HepG2 (cell line): ENCODE measurements around the gene DHFR. TPM values are rescaled to one million over a fixed set of nuclear protein-coding genes. Genes with fewer than 3 reads are reported as not detected.

Source experiments
- DZIP1 ChIP-seq: sonication (generic); formaldehyde crosslinking; IDR thresholded peaks from 2 replicates; pipeline ENCODE4 v1.5.0; 2020; ENCODE audit warnings: mild to moderate bottlenecking, missing genetic modification reagents
- ELF3 ChIP-seq: IDR thresholded peaks from 2 replicates; pipeline ENCODE4 v1.6.1; 2016; ENCODE audit warnings: missing genetic modification reagents, missing compliant biosample characterization
- FIP1L1 ChIP-seq: fragments of 200-400 bp; formaldehyde crosslinking; IDR thresholded peaks from 2 replicates; pipeline ENCODE4 v1.6.1; 2018; ENCODE audit warnings: low read depth, mild to moderate bottlenecking, low read length, moderate library complexity, borderline replicate concordance; ENCODE audit not compliant: insufficient read depth
- HINFP ChIP-seq: sonication (generic); formaldehyde crosslinking; IDR thresholded peaks from 2 replicates; pipeline ENCODE4 v1.4.0; 2020; ENCODE audit warnings: low read depth, mild to moderate bottlenecking, missing genetic modification reagents
- HNF4A ChIP-seq: sonication (generic); formaldehyde crosslinking; IDR thresholded peaks from 2 replicates; pipeline ENCODE4 v1.4.0; 2020; ENCODE audit warnings: missing genetic modification reagents
- REPIN1 ChIP-seq: sonication (generic); formaldehyde crosslinking; IDR thresholded peaks from 2 replicates; pipeline ENCODE4 v1.8.0; 2022; ENCODE audit warnings: missing genetic modification reagents, low read depth, mild to moderate bottlenecking, borderline replicate concordance
- RXRB ChIP-seq: IDR thresholded peaks from 2 replicates; pipeline ENCODE4 v1.6.1; 2016; ENCODE audit warnings: borderline replicate concordance, missing genetic modification reagents, missing compliant biosample characterization
- SMC3 ChIP-seq: IDR thresholded peaks from 2 replicates; pipeline ENCODE4 v1.6.1; 2011; ENCODE audit warnings: low read length, improper control_type of control experiment
- SNAPC5 ChIP-seq: sonication (generic); formaldehyde crosslinking; IDR thresholded peaks from 2 replicates; pipeline ENCODE4 v1.8.1; 2023; ENCODE audit warnings: mild to moderate bottlenecking, missing genetic modification reagents, borderline replicate concordance
- SP5 ChIP-seq: IDR thresholded peaks from 2 replicates; pipeline ENCODE4 v1.6.1; 2016; ENCODE audit warnings: low read depth, borderline replicate concordance
- YY1 ChIP-seq: IDR thresholded peaks from 2 replicates; pipeline ENCODE4 v1.6.1; 2011; ENCODE audit warnings: low read length, low read depth, moderate library complexity, mild to moderate bottlenecking; ENCODE audit not compliant: insufficient read depth, insufficient replicate concordance
- ZBTB8A ChIP-seq: sonication (generic); formaldehyde crosslinking; IDR thresholded peaks from 2 replicates; pipeline ENCODE4 v1.4.0; 2020; ENCODE audit warnings: mild to moderate bottlenecking, low read depth, missing genetic modification reagents, borderline replicate concordance
- ZKSCAN1 ChIP-seq: fragments of 150-350 bp; IDR thresholded peaks from 2 replicates; pipeline ENCODE4 v1.6.1; 2014; ENCODE audit warnings: low read length
- ZNF280B ChIP-seq: sonication (generic); formaldehyde crosslinking; IDR thresholded peaks from 2 replicates; pipeline ENCODE4 v1.5.0; 2020; ENCODE audit warnings: missing genetic modification reagents, mild to moderate bottlenecking, borderline replicate concordance
- ZNF484 ChIP-seq: sonication (generic); formaldehyde crosslinking; IDR thresholded peaks from 2 replicates; pipeline ENCODE4 v1.5.1; 2020; ENCODE audit warnings: mild to moderate bottlenecking, low read depth, missing genetic modification reagents, borderline replicate concordance
- ZNF557 ChIP-seq: sonication (generic); formaldehyde crosslinking; IDR thresholded peaks from 2 replicates; pipeline ENCODE4 v1.4.0; 2020; ENCODE audit warnings: missing genetic modification reagents
- ZNF709 ChIP-seq: sonication (generic); formaldehyde crosslinking; IDR thresholded peaks from 2 replicates; pipeline ENCODE4 v1.5.0; 2020; ENCODE audit warnings: mild to moderate bottlenecking, missing genetic modification reagents
- ZNF749 ChIP-seq: sonication (generic); formaldehyde crosslinking; IDR thresholded peaks from 2 replicates; pipeline ENCODE4 v1.8.0; 2022; ENCODE audit warnings: mild to moderate bottlenecking, missing genetic modification reagents, moderate library complexity, borderline replicate concordance
- ZNF883 ChIP-seq: sonication (generic); formaldehyde crosslinking; IDR thresholded peaks from 2 replicates; pipeline ENCODE4 v1.5.1; 2020; ENCODE audit warnings: mild to moderate bottlenecking, missing genetic modification reagents; ENCODE audit errors: not compliant biosample characterization
- polyA plus RNA-seq, 8 experiments: library from polyadenylated mRNA; depleted of rRNA in 3 of 8; stranded (reverse) in 7 of 8; unstranded in 1 of 8; fragments of >200 nt; fragmentation: Illumina TruSeq in 4 of 8; extraction: Trizol in 4 of 8; gene quantifications; 2 replicates each; pipeline versions ENCODE4 v1.2.1 to v1.2.3, GENCODE V29; 2011 to 2016; ENCODE audit warnings: low read depth in 4 of 8, missing spikeins in 1 of 8, mixed read lengths in 1 of 8; ENCODE audit not compliant: insufficient read depth in 1 of 8
- total RNA-seq, 5 experiments: library from RNA; depleted of rRNA; stranded (reverse); fragments of >200 nt; fragmentation: Illumina TruSeq; extraction: Trizol; gene quantifications; 2 replicates each; pipeline ENCODE4 v1.2.3, GENCODE V29; 2016; ENCODE audit warnings: low read depth in 1 of 5

The DHFR gene
- total and polyA plus RNA-seq, 2 of the 13 experiments (the other 11 are each of a cell fraction or from before 2014, with no cell fraction given) = 22.8 to 59.0 TPM

GRCh38 chr5:80631278-80632259, 23.2 kb downstream of the DHFR start (continued):
- TF ChIP-seq ZNF280B (CRISPR knock-in tag) (no peak), YY1 (no peak), HNF4A (CRISPR knock-in tag) (peak; percentile 77), SP5 (CRISPR knock-in tag) (peak; percentile 57; the same call in 1 of the 2 replicates), ZNF557 (CRISPR knock-in tag) (no peak), ZBTB8A (CRISPR knock-in tag) (no peak), ELF3 (0 out of 2 replicates have a peak, but pooled peaks have one; percentile 14), REPIN1 (no peak), ZNF883 (no peak), ZNF749 (no peak), SMC3 (no peak), ZNF709 (CRISPR knock-in tag) (no peak), HINFP (CRISPR knock-in tag) (no peak), DZIP1 (CRISPR knock-in tag) (no peak), RXRB (CRISPR knock-in tag) (no peak), ZKSCAN1 (no peak), FIP1L1 (no peak), ZNF484 (no peak), SNAPC5 (CRISPR knock-in tag) (no peak)
